HG03045 (cell line): ENCODE data around the gene KIF19.
"Not testable (repeated sequence)": the region's sequence is repeated elsewhere in the genome, so short reads cannot be mapped to it uniquely, and the experiment has no call there.

Experiments used
- ATAC-seq: cut with Tn5 transposase; IDR thresholded peaks from one replicate; pipeline ENCODE4 v1.9.1; 2021; ENCODE audit warnings: mild to moderate bottlenecking, moderate library complexity; ENCODE audit not compliant: unreplicated experiment

The KIF19 gene

GRCh38 chr17:74325743-74326379, at the start of gene KIF19:
TSS of gene KIF19 (plus strand) at chr17:74326226. CDS start at chr17:74326350, 124 bp downstream.
- no peak for ATAC-seq

- no peak for ATAC-seq
Observed at GRCh38 chr17:74276541-74277009, 49.5 kb upstream of the KIF19 start.

- no peak for ATAC-seq
Observed at GRCh38 chr17:74277935-74278334, 48.1 kb upstream of the KIF19 start.

- not testable (repeated sequence) for ATAC-seq
Observed at GRCh38 chr17:74279617-74280016, 46.4 kb upstream of the KIF19 start.

GRCh38 chr17:74280093-74280513, 45.9 kb upstream of the KIF19 start:
- ATAC-seq, result no peak

GRCh38 chr17:74281799-74282198, 44.2 kb upstream of the KIF19 start:
- no peak for ATAC-seq

- ATAC-seq, result not testable (repeated sequence)
Observed at GRCh38 chr17:74282274-74282586, 43.8 kb upstream of the KIF19 start.

GRCh38 chr17:74282587-74283370, 43.2 kb upstream of the KIF19 start:
- ATAC-seq, result no peak

- no peak for ATAC-seq
Observed at GRCh38 chr17:74283371-74283673, 42.7 kb upstream of the KIF19 start.

GRCh38 chr17:74287031-74287602, 38.9 kb upstream of the KIF19 start:
- ATAC-seq, result no peak

GRCh38 chr17:74288785-74289184, 37.2 kb upstream of the KIF19 start:
- ATAC-seq, result peak; percentile 76

GRCh38 chr17:74289688-74290087, 36.3 kb upstream of the KIF19 start:
- no peak for ATAC-seq

GRCh38 chr17:74290340-74290739, 35.7 kb upstream of the KIF19 start:
- ATAC-seq, result no peak

GRCh38 chr17:74292495-74292894, 33.5 kb upstream of the KIF19 start:
- no peak for ATAC-seq

GRCh38 chr17:74295625-74296547, 30.1 kb upstream of the KIF19 start:
- ATAC-seq, result no peak

- no peak for ATAC-seq
Observed at GRCh38 chr17:74296548-74296936, 29.5 kb upstream of the KIF19 start.

GRCh38 chr17:74297941-74298340, 28.1 kb upstream of the KIF19 start:
- no peak for ATAC-seq

GRCh38 chr17:74298778-74299177, 27.2 kb upstream of the KIF19 start:
- ATAC-seq, result no peak

- ATAC-seq, result no peak
Observed at GRCh38 chr17:74299226-74300009, 26.6 kb upstream of the KIF19 start.

- ATAC-seq, result no peak
Observed at GRCh38 chr17:74303305-74303704, 22.7 kb upstream of the KIF19 start.
